HL-60/S4 (cell line): ENCODE data around the gene MAGEB18.

Experiments
- in situ Hi-C: fragments of 300-500 bp; cut with MboI; formaldehyde crosslinking; loops from 2 replicates; pipeline ENCODE4 v1.14.3; 2022; ENCODE audit warnings: low sequenced_read_pairs

The MAGEB18 gene

GRCh38 chrX:26138274-26138673, at the start of gene MAGEB18:
Gene MAGEB18 (plus strand): TSS chrX:26138343. CDS start chrX:26138986, 643 bp downstream.
- in situ Hi-C loops: no loop called here

DNA sequence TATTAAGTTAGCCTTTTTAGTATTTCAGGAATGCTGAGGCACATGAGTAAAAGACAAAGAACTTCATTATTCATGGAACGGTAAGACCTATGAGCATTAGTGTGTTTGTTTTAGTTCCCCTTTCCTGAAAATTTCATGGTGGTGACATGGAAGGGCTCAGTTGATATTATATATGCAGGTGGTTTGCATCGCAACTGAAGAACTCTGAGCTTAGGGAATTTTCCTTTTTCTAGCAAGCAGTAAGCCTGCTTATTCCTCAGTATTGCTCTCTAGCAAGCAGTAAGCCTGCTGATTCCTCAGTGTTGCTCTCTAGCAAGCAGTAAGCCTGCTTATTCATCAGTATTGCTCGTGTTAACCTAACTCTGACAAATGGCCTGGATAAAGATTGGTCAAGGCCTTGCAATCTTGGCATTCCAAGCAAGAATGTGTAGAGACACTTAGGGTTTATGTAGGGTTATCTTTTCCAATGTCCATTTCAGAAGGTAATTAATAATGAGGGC, 37.7 kb upstream of the MAGEB18 start:
- in situ Hi-C loops: no loop called here

GRCh38 chrX:26109142-26109541, 29.0 kb upstream of the MAGEB18 start:
- in situ Hi-C loops: no loop called here

- in situ Hi-C loops: no loop called here
Measured at GRCh38 chrX:26146024-26146423, 7.9 kb downstream of the MAGEB18 start.

- in situ Hi-C loops: no loop called here
Measured at GRCh38 chrX:26160301-26160700, 22.2 kb downstream of the MAGEB18 start, which contains the start of gene MAGEB6B. Gene MAGEB6B (plus strand): TSS chrX:26160601. CDS start chrX:26160601, 0 bp downstream.
